ENCODE data around the gene COL23A1.

DNA sequence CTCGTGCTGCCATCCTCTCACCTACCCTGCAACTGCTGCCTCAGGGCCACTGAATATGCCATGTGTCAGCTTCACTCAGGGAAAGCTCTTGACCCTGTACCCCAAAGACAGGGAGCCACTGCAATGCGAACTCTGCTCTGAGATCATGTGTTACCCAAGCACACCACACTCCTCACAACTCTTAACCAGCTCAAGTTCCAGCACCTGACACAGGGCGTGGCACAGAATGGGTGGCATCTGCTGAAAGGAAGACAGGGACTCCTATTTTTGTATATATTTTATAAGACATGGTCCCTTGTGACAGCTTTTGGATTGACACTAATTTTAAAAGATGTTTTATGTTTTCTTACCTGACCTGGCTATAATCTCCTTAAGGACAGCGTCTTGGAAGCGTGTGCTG is 368.3 kb downstream of the COL23A1 start:
- no peak for TF ChIP-seq EZH2 (IDR thresholded peaks at IDR 0.05; ENCODE audit: low read length, unreplicated experiment)
- TF ChIP-seq, protein P1, sequence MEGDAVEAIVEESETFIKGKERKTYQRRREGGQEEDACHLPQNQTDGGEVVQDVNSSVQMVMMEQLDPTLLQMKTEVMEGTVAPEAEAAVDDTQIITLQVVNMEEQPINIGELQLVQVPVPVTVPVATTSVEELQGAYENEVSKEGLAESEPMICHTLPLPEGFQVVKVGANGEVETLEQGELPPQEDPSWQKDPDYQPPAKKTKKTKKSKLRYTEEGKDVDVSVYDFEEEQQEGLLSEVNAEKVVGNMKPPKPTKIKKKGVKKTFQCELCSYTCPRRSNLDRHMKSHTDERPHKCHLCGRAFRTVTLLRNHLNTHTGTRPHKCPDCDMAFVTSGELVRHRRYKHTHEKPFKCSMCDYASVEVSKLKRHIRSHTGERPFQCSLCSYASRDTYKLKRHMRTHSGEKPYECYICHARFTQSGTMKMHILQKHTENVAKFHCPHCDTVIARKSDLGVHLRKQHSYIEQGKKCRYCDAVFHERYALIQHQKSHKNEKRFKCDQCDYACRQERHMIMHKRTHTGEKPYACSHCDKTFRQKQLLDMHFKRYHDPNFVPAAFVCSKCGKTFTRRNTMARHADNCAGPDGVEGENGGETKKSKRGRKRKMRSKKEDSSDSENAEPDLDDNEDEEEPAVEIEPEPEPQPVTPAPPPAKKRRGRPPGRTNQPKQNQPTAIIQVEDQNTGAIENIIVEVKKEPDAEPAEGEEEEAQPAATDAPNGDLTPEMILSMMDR (conservative IDR thresholded peaks at IDR 0.05; ENCODE audit: low read depth, low read length) = no peak
- no peak for TF ChIP-seq EZH2phosphoT487 (IDR thresholded peaks at IDR 0.05; ENCODE audit: borderline replicate concordance, low read length)

Data from PC-3 (cell line).